Vagina (tissue), 2 donors: Measurements from ENCODE around the gene ADARB2. TPM values are rescaled to one million over a fixed set of nuclear protein-coding genes. Genes with fewer than 3 reads are reported as not detected.

Experiments
- DNase-seq, 2 donors: peaks; one replicate each; pipeline ENCODE4 v3.0.0-alpha.2; 2017; ENCODE audit errors: extremely low spot score in 2 of 2
- H3K27ac ChIP-seq: fragments of 200-600 bp; sonication (generic); one replicate; pipeline ENCODE4 v1.5.1; 2019
- H3K27me3 ChIP-seq: fragments of 200-600 bp; sonication (generic); one replicate; pipeline ENCODE4 v1.5.1; 2019
- H3K36me3 ChIP-seq, 2 donors: fragments of 200-600 bp; sonication (generic); one replicate each; pipeline ENCODE4 v1.5.1; 2017 to 2019
- H3K4me1 ChIP-seq: fragments of 200-600 bp; sonication (generic); one replicate; pipeline ENCODE4 v1.5.1; 2019
- H3K4me3 ChIP-seq, 2 donors: fragments of 200-600 bp; sonication (generic); 1 replicate in 1 of 2; 2 replicates in 1 of 2; pipeline ENCODE4 v1.5.1; 2016 to 2019
- H3K9me3 ChIP-seq: fragments of 200-600 bp; sonication (generic); one replicate; pipeline ENCODE4 v1.5.1; 2019
- POLR2A ChIP-seq, 2 donors: fragments of 450-650 bp; IDR thresholded peaks; one replicate each; pipeline ENCODE4 v1.6.1; 2017; ENCODE audit warnings: antibody characterized with exemption in 2 of 2, mild to moderate bottlenecking in 2 of 2, moderate library complexity in 2 of 2
- POLR2AphosphoS5 ChIP-seq, 2 donors: sonication (generic); formaldehyde crosslinking; IDR thresholded peaks; one replicate each; pipeline ENCODE4 v1.9.0; 2017; ENCODE audit warnings: antibody characterized with exemption in 2 of 2, mild to moderate bottlenecking in 2 of 2, low read depth in 1 of 2; ENCODE audit not compliant: insufficient read depth in 1 of 2
- intact Hi-C: fragments of 100-400 bp; cut with DNase I; formaldehyde crosslinking; loops from one replicate; pipeline ENCODE4 v1.15.1; 2023
- total RNA-seq: library from RNA; depleted of rRNA; stranded (reverse); fragments of >200 nt; gene quantifications from one replicate; pipeline ENCODE4 v1.2.3, GENCODE V29; 2016
- TF ChIP-seq, protein P1 (sequence below), 3 experiments: fragments of 450-650 bp in 2 of 3; fragments of 200-600 bp in 1 of 3; sonication (generic) in 1 of 3; IDR thresholded peaks; one replicate each; pipeline ENCODE4 v1.5.1; 2017 to 2019; ENCODE audit warnings: antibody characterized with exemption in 3 of 3, mild to moderate bottlenecking in 2 of 3, moderate library complexity in 2 of 3

ADARB2 gene
- total RNA-seq, 1 donor from 2014 or later, result 3.4 TPM

DNA sequence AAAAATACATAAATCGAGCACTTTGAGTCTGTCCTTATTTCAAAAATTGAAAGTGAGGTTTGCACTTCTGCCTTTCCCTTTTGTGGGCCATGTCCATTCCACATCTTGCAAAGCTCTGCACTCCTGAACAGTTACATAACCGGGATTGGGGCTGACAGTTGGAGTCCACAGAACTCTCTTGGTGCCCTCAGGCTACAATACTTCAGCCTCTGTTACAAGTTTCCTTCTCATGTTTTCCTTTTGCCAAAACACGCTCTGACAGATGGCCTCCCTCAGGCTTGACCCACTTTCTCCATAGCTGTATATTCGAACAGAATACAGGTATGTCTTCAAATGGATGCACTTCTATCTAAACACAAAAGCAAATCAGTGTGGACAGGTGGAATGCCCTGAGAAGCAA is 345.2 kb downstream of the ADARB2 start:
- no peak overlapping the region for H3K27ac ChIP-seq
- TF ChIP-seq POLR2AphosphoS5 (IDR thresholded peaks at IDR 0.05; ENCODE audit: insufficient read depth in 1 of 2, low read depth in 1 of 2) (no peak), POLR2A (IDR thresholded peaks at IDR 0.05) (no peak)
- TF ChIP-seq, protein P1, sequence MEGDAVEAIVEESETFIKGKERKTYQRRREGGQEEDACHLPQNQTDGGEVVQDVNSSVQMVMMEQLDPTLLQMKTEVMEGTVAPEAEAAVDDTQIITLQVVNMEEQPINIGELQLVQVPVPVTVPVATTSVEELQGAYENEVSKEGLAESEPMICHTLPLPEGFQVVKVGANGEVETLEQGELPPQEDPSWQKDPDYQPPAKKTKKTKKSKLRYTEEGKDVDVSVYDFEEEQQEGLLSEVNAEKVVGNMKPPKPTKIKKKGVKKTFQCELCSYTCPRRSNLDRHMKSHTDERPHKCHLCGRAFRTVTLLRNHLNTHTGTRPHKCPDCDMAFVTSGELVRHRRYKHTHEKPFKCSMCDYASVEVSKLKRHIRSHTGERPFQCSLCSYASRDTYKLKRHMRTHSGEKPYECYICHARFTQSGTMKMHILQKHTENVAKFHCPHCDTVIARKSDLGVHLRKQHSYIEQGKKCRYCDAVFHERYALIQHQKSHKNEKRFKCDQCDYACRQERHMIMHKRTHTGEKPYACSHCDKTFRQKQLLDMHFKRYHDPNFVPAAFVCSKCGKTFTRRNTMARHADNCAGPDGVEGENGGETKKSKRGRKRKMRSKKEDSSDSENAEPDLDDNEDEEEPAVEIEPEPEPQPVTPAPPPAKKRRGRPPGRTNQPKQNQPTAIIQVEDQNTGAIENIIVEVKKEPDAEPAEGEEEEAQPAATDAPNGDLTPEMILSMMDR (IDR thresholded peaks at IDR 0.05), result no peak
- no peaks in the 10 kb centered on the region for H3K9me3 ChIP-seq
- no peak for DNase-seq
- no peak overlapping the region for H3K4me3 ChIP-seq
- no peaks in the 10 kb centered on the region for H3K4me1 ChIP-seq
- no peaks in the 10 kb centered on the region for H3K36me3 ChIP-seq
- intact Hi-C loops, result no loop called here
- H3K27me3 ChIP-seq, result no peaks in the 10 kb centered on the region

DNA sequence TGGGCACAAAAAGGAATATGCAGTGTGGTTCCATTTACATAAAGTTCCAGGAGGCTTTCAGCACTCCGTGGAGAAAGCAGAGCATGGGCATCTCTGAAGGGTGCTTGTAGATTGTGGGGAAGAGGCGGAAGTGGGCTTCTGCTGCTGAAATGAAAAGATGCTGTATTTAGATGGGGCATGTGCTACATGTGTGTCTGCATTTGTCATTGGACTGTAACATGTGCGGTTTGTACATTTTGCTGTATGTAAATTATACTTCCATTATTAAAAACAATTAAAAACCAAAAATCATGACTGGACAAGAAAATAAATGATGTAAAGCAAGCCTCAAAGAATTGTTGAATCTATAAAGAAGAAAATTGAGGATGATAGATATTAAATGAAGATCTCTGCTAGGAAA is 347.1 kb downstream of the ADARB2 start:
- intact Hi-C loops, result no loop called here
- H3K27me3 ChIP-seq, result no peaks in the 10 kb centered on the region
- peaks cover 2% of the 10 kb centered on the region for H3K9me3 ChIP-seq
- no peak for TF ChIP-seq POLR2AphosphoS5 (IDR thresholded peaks at IDR 0.05; ENCODE audit: insufficient read depth in 1 of 2, low read depth in 1 of 2)
- TF ChIP-seq, protein P1 (IDR thresholded peaks at IDR 0.05), result no peak
- TF ChIP-seq POLR2A (IDR thresholded peaks at IDR 0.05), result no peak
- no peak for DNase-seq
- H3K36me3 ChIP-seq, result no peaks in the 10 kb centered on the region
- no peaks in the 10 kb centered on the region for H3K4me1 ChIP-seq
- no peak overlapping the region for H3K27ac ChIP-seq
- no peak overlapping the region for H3K4me3 ChIP-seq

DNA sequence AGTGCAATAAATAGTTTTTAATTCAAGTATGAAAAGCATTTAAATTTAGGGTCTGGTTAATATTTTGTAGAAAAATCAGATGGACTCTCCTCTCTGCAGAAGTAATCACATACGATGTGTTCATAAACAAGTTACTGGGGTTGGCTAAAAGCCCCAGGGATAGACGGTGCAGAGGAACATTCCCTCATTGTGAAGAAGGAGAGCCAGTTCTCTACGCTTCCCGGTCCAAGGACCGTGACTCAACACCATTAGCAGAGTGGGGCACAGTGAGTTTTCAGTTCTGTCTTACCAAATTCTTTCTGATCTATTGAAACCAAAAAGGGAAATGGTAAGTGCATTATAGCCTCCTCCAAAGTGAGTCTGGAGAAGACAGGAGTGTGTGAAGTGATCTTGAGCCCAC is 353.3 kb downstream of the ADARB2 start:
- H3K4me3 ChIP-seq, result no peak overlapping the region
- peak overlapping the region; percentile 6 for H3K27ac ChIP-seq
- H3K27me3 ChIP-seq, result no peaks in the 10 kb centered on the region
- intact Hi-C loops, result no loop called here
- peaks cover 2% of the 10 kb centered on the region for H3K9me3 ChIP-seq
- H3K36me3 ChIP-seq, result no peaks in the 10 kb centered on the region
- no peak for TF ChIP-seq POLR2A (IDR thresholded peaks at IDR 0.05)
- TF ChIP-seq, protein P1 (IDR thresholded peaks at IDR 0.05), result no peak
- no peak for TF ChIP-seq POLR2AphosphoS5 (IDR thresholded peaks at IDR 0.05; ENCODE audit: insufficient read depth in 1 of 2, low read depth in 1 of 2)
- no peaks in the 10 kb centered on the region for H3K4me1 ChIP-seq
- no peak for DNase-seq

DNA sequence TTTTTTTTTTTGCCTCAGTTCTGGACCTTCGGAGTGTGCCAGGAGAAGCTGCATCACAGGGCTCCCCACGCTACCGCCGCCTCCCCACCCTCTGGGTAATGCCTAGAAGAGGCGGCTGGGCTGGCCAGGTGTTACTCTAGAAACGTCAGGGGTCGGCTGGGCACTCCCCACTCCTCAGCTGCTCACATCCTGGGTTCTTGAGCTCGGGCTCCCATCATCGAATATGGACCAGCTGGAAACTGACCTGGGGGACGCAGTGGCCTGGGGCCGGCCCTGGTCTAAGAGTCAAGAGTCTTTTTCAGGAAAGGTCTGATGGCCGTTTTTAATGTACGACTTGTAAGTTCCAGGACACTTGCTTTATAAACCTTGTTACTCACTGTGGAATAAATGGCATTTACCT is 354.6 kb downstream of the ADARB2 start:
- H3K27me3 ChIP-seq, result no peaks in the 10 kb centered on the region
- no peak overlapping the region for H3K4me3 ChIP-seq
- H3K27ac ChIP-seq, result no peak overlapping the region
- intact Hi-C loops, result no loop called here
- TF ChIP-seq, protein P1 (IDR thresholded peaks at IDR 0.05), result no peak
- TF ChIP-seq POLR2A (IDR thresholded peaks at IDR 0.05) (no peak), POLR2AphosphoS5 (IDR thresholded peaks at IDR 0.05; ENCODE audit: insufficient read depth in 1 of 2, low read depth in 1 of 2) (no peak)
- DNase-seq, result no peak
- no peaks in the 10 kb centered on the region for H3K36me3 ChIP-seq
- H3K9me3 ChIP-seq, result peaks cover 2% of the 10 kb centered on the region
- H3K4me1 ChIP-seq, result no peaks in the 10 kb centered on the region

- intact Hi-C loops, result no loop called here
- TF ChIP-seq, protein P1 (IDR thresholded peaks at IDR 0.05), result no peak
- no peak for TF ChIP-seq POLR2AphosphoS5 (IDR thresholded peaks at IDR 0.05; ENCODE audit: insufficient read depth in 1 of 2, low read depth in 1 of 2)
- no peak for TF ChIP-seq POLR2A (IDR thresholded peaks at IDR 0.05)
- Histone ChIP-seq H3K4me3 (no peak overlapping the region), H3K27ac (no peak overlapping the region), H3K36me3 (no peaks in the 10 kb centered on the region), H3K4me1 (no peaks in the 10 kb centered on the region), H3K27me3 (no peaks in the 10 kb centered on the region), H3K9me3 (no peaks in the 10 kb centered on the region)
- peak; percentile 29 to 93 for DNase-seq
Observed at GRCh38 chr10:1381339-1381738, 356.0 kb downstream of the ADARB2 start.
